HG03354 (cell line): Measurements from ENCODE around the gene CCNI.
"Not testable (repeated sequence)": the region's sequence is repeated elsewhere in the genome, so short reads cannot be mapped to it uniquely, and the experiment has no call there.

Experiments used
- ATAC-seq: cut with Tn5 transposase; IDR thresholded peaks from one replicate; pipeline ENCODE4 v1.9.1; 2021; ENCODE audit warnings: mild to moderate bottlenecking; ENCODE audit not compliant: unreplicated experiment, poor library complexity, severe bottlenecking

The CCNI gene, protein sequence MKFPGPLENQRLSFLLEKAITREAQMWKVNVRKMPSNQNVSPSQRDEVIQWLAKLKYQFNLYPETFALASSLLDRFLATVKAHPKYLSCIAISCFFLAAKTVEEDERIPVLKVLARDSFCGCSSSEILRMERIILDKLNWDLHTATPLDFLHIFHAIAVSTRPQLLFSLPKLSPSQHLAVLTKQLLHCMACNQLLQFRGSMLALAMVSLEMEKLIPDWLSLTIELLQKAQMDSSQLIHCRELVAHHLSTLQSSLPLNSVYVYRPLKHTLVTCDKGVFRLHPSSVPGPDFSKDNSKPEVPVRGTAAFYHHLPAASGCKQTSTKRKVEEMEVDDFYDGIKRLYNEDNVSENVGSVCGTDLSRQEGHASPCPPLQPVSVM

DNA sequence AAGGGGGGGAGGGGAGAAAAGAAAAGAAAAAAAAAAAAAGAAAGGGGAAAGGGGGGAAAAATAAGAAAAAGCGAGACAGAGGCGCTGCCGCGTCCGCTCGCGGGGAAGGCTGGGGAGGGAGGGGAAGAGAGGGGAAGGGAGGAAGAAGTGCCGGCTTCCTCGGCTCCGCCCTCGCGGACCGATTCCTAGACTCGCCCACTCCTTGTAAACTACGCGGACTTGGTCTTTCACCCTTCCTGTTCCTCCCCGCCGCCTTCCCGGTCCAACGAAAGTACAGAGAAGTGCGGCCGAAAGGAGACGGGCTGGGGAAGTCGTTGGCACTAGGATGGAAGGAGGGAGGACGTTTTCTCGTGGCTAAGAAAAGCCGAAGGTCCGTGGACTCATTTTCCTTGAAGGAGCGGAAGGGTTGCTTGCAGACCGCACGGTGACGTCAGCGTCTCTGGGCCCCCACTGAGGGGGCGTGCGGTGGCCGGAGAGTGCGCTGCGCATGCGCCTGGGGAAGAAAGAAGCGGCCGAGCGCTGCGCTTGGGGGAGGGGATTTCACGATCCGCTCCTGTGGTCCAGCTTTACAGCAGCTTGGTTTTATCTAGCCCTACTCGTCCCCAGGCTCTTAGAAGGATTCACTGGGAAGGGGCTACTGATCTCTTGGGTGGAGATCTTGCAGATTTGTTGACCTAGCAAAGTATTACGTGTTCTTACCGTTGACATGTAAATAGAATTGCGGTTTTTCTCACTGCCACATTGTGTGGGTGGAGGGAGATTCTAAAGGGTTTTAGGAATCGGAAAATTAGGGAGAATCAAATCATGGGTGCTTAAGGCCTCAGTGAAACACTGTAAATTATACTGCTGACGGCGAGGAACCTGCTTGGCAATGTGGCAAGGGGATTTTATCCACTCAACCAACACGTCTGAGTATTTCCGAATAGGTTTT, at the start of gene CCNI:
Gene CCNI, minus strand, starts transcription at position 121 of the 931 bp plus-strand sequence. CDS start 9,627 bp downstream, outside the sequence.
- peak; percentile 70 for ATAC-seq

DNA sequence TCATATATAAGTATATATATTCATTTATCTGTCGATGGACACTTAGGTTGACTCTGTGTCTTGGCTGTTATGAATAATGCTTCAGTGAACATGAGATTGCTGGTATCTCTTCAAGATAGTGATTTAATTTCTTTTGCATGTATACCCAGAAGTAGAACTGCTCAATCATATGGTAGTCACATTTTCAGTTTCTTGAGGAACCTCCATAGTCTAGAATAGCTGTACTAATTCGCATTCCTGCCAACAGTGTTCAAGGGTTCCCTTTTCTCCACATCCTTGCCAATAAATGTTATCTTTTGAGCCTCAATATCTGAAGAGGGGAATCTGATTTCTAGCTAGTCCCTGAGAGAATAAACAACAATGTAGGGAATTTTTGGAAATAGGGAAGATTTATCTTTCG, 48.8 kb upstream of the CCNI start:
- no peak for ATAC-seq

- no peak for ATAC-seq
Observed at GRCh38 chr4:77123411-77123810, 47.6 kb upstream of the CCNI start.

DNA sequence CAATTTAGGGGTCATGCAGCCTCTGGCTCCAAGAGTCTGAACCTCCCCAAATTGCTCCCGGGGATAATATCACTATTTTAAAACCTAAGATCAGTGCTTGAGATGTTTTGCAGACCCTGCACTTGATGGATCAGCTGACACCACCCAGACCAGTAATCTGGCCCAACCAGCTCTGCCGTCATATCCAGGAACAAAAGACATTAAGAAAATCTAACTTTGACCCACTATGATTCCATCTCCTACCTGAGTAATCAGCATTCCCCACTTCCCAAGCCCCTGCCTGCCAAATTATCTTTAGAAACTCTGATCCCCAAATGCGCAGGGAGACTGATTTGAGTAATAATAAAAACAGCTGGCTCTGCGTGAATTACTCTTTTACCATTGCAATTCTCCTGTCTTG, 46.9 kb upstream of the CCNI start:
- ATAC-seq: no peak

DNA sequence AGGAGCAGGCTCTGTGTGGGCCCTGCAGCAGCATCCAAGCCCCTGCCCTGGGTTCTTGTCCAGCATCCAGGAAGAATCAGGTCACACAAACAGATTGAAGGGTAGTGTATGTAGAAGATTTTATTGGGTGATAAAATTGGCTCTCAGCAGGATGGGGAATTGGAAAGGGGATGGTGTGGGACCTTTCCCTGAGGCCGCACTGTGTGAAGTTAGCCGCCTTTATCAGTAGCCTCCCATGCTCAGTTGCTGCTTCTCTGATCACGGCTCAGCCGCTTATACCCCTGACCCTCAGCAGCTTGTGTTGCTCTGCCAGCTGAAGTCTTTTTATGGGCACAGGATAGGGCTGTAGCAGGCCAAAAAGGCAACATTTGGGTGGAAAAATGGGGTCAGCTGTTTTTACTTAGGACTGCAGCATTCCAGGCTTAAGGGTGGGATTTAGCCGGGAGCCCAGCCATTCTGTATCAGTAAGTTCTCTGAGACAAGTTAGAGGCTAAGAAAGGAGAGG, 46.0 kb upstream of the CCNI start:
- ATAC-seq: no peak

DNA sequence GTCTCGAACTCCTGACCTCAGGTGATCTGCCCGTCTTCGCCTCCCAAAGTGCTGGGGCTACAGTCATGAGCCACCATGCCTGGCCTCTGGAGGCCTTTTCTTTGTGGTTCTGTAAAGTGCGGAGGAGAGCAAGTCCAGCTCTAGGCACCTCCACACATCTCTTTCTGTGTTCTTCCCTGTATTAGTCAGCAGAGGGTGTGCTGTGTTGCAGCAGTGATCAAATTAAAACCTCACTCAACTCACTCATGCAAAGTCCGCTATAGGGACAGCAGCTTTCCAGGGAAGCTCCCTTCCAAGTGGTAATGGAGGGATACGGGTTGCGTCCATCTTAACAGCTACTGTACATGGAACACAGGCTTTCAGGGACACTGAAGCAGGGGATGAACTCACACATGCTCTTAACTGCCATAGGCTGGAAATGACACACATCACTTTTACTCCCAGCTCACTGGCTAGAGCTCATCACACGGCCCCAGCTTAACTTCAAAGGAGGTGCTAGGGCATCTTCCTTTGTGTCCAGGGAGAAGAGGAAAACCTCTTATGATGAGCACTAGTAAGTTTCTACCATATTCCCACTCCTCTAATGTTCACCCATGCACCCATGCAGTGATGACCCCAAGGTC, 45.2 kb upstream of the CCNI start:
- ATAC-seq: no peak

DNA sequence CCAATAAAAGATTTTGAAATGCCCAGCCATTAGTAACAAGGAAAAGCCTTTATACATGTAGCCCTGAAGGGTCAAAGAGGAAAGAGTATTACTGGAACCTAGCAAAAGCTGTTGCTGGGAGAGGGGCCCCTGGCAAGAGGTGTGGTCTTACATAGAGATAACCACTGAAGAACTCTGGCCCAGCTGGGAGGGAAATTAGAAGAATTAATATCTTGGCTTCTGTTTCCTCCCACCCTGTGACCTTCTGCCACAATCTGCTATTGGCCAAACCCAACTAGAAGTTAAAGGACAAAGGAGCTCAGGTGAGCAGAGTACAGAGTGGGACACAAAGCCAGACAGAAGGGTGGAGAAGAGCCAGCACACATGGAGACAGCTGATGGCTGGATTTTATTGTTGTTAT, 41.9 kb upstream of the CCNI start:
- ATAC-seq: no peak

- ATAC-seq: no peak
Observed at GRCh38 chr4:77113069-77113468, 37.3 kb upstream of the CCNI start.

DNA sequence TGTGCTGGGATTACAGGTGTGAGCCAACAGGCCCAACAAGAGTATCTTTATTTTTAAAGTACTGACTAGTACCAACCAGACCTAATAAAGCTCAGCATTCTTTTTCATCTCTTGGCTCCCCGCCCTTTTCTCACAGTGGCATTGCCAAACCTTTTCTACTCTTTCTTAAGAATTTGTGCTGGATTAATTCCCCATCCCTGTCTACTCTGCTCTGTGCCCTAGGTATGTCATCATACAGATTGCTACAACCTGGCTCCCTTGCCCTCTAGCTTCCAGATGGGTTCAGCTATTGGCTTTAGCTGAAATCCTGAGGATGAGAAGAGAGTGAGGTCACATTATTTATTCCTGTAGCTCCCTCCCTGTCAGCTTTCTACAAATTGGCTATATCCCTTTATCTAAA, 34.9 kb upstream of the CCNI start:
- no peak for ATAC-seq

DNA sequence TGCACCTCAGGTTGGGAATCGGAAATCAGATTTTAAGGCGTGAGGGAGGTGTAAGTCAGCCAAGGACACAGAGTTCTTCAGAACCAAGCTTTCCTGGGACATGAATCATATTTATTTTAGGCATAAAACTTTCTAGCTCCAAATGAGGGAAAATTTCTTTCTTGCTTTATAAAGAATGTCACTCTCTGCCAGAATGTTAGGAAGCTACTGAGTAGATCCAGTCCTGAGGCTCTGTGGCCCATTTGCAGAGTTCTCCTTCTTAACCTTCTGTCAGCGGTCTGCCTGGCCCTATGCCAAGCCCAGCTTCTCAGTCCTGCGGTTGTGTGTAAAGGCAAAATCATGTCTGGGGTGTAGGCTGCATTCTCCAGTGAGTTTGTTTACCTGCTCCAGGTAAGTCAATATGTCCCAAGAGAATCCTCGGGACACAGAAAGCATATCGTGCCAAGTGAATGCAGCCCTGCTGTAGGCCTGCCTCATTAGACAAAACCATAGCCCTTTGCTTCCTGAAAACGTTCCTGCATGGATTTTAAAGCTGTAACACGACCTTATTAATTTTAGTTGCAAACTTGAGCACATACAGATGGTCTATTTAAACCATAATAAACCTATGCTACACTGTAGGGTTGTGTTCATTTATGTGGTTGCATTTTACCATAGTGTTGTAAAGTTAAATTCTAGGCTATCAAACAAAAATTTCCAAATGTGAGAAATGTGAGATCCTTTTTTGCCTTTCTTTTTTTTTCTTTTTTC, 29.2 kb upstream of the CCNI start:
- no peak for ATAC-seq

DNA sequence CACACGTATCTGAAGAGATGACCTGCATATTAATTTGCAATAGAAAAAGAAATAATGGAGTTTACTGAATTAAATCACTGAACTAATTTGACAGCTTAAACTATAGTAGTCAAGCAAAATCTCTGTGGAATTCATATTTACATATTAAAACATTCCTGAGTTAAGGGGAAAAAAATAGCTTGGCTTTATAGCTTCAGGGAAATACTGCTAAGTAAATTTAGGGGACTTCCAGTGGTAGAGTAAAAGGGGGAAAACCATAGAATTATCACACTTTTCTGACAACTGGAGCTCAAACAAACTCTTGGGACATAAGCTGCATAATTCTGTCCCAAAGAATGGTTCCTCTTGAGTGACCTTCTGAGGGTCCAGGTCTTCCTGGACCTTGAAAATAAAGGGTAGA, 28.6 kb upstream of the CCNI start:
- ATAC-seq: no peak

DNA sequence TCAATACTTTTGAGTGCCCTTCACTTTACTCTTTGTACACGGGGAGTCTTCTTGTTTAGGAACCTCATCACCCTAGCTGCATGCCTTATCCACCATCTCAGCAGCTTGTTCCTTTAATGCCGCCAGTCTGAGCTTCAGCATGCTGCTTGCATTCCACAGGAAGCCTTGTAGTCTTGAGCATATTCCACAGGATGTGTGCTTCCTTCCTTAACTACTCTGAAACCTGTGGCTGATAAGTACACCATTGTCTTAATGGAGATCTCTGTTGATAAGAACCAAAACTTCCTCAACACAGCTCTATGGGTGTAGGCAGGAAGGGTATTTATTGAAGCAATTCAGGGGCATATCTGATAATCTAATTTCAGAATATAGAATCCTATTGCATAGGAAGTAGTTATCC, 24.4 kb upstream of the CCNI start:
- no peak for ATAC-seq

- no peak for ATAC-seq
Observed at GRCh38 chr4:77097611-77098010, 21.8 kb upstream of the CCNI start.

- peak; percentile 99 for ATAC-seq
Observed at GRCh38 chr4:77095101-77095821, 19.5 kb upstream of the CCNI start.

DNA sequence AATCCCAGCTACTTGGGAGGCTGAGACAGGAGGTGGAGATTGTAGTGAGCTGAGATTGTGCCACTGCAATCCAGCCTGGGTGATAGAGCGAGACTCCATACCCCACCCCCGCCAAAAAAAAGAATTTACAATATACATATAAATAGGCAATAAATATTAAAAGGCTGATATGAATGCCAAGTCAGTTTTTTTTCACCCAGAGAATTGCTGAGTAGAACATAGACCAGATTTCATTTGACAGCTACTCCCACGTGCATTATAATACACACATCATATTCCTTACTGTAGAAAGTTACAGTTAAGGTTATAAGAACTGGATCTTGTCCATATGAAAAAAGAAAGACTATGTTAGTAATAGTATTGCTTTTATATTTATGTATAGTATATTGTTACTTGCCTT, 18.7 kb upstream of the CCNI start:
- ATAC-seq: no peak

- ATAC-seq: no peak
Observed at GRCh38 chr4:77093401-77093800, 17.6 kb upstream of the CCNI start.

DNA sequence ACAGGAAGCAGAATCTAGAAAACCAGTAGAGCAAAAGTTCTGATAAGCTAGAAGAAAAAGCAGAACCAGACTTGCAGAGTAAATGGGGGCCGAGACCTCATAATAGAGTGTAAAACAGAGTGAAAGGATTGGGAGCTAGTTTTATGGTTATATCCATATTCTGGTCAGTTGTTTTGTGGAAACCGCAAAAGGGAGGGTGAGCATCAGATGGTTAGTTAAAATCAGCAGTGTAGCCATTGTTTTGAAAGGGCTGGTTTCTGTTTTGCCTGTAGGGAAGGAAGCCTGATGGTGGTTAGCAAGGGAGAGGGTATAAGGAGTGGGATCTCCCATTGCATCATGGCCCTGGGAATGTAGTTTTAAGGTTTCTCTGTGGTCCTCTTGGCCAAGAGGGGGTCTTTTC, 17.2 kb upstream of the CCNI start:
- peak; percentile 43 for ATAC-seq

GRCh38 chr4:77089866-77090265, 14.1 kb upstream of the CCNI start:
- ATAC-seq: no peak

GRCh38 chr4:77087027-77087426, 11.2 kb upstream of the CCNI start:
- ATAC-seq: not testable (repeated sequence)
